Measurements from ENCODE around the gene SHLD1. TPM values are rescaled to one million over a fixed set of nuclear protein-coding genes. Genes with fewer than 3 reads are reported as not detected.

The SHLD1 gene
- total RNA-seq, 1 donor from 2014 or later, result 3.5 TPM

DNA sequence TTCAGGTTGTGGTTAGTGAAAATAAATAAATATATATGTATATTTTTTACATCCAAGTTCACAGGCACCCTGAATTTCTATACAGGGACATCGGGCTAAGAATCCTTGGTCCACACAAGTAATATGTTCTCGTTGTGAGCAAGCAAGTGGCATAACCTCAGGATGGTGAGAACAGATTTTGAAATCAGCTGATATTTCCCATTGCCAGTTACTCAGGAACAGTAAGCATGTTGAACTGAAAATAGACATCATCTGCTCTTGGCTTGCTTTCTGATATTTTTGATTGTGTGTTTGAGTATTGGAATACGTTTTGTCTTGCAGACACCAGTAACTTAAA is 112.5 kb downstream of the SHLD1 start:
- Histone ChIP-seq H3K9me3 (ENCODE audit: insufficient read depth, low read depth, low read length) (no peaks in the 10 kb centered on the region), H3K27me3 (ENCODE audit: insufficient read depth, low read length) (no peaks in the 10 kb centered on the region), H2AFZ (ENCODE audit: low read depth, low read length) (peak overlapping the region; percentile 55), H4K20me1 (ENCODE audit: insufficient read depth, low read length) (no peaks in the 10 kb centered on the region), H3K27ac (ENCODE audit: low read depth, low read length) (no peak overlapping the region), H3K4me1 (ENCODE audit: insufficient read depth, low read length) (peaks cover 26% of the 10 kb centered on the region), H3K36me3 (ENCODE audit: insufficient read depth, low read length) (no peaks in the 10 kb centered on the region), H3K79me2 (ENCODE audit: insufficient read depth, low read length) (no peaks in the 10 kb centered on the region), H3K4me2 (ENCODE audit: low read length) (peak overlapping the region; percentile 68), H3K4me3 (ENCODE audit: insufficient read depth, low read depth, low read length) (no peak overlapping the region), H3K9ac (ENCODE audit: low read length) (no peak overlapping the region)
- no peak overlapping the region for H3K4me3 Mint-ChIP-seq (ENCODE audit: unreplicated experiment)
- no peaks in the 10 kb centered on the region for H3K9me3 Mint-ChIP-seq (ENCODE audit: unreplicated experiment)
- H3K36me3 Mint-ChIP-seq (ENCODE audit: low read depth, unreplicated experiment), result no peaks in the 10 kb centered on the region
- DNase-seq (ENCODE audit: low read depth) (no peak), FAIRE-seq (no peak)
- H3K4me1 Mint-ChIP-seq (ENCODE audit: low read depth, unreplicated experiment), result peaks cover 10% of the 10 kb centered on the region
- H3K27ac Mint-ChIP-seq (ENCODE audit: unreplicated experiment), result no peak overlapping the region
- TF ChIP-seq EZH2 (IDR thresholded peaks at IDR 0.05; ENCODE audit: insufficient read depth, low read length), result no peak
- TF ChIP-seq, protein P1, sequence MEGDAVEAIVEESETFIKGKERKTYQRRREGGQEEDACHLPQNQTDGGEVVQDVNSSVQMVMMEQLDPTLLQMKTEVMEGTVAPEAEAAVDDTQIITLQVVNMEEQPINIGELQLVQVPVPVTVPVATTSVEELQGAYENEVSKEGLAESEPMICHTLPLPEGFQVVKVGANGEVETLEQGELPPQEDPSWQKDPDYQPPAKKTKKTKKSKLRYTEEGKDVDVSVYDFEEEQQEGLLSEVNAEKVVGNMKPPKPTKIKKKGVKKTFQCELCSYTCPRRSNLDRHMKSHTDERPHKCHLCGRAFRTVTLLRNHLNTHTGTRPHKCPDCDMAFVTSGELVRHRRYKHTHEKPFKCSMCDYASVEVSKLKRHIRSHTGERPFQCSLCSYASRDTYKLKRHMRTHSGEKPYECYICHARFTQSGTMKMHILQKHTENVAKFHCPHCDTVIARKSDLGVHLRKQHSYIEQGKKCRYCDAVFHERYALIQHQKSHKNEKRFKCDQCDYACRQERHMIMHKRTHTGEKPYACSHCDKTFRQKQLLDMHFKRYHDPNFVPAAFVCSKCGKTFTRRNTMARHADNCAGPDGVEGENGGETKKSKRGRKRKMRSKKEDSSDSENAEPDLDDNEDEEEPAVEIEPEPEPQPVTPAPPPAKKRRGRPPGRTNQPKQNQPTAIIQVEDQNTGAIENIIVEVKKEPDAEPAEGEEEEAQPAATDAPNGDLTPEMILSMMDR (IDR thresholded peaks at IDR 0.05; ENCODE audit: insufficient read depth, low read depth, low read length), result no peak
- H3K27me3 Mint-ChIP-seq (ENCODE audit: low read depth, unreplicated experiment), result no peaks in the 10 kb centered on the region

DNA sequence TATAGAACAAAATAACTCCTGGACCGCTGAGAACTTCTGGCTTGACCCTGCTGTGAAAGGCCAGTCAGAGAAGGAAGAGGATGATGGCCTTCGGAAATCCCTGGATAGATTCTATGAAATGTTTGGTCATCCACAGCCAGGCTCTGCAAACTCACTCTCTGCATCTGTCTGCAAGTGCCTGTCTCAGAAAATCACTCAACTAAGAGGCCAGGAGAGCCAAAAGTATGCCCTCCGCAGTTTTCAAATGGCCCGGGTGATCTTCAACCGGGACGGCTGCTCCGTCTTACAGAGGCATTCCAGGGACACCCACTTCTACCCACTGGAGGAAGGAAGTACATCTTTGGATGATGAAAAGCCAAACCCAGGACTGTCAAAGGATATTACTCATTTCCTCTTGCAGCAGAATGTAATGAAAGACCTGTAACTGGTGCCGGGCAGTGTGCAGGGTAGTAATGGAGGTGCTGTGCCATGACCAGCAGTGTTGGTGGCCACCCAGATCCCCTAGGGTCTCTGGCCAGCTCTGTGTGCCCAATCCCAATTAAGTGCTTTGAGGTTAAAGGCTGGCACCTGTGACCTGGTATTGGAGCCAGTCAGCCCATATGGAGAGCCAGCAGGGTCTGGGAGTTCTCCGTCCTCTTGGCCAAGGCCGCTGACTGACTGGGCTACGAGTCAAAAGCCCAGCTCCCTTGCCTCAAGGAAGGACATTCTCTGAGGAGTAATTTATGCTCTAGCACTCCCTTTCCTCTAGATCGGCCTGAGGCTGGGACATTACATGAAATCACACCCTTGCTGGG is 113.0 kb downstream of the SHLD1 start:
- peak; percentile 23 for FAIRE-seq
- no peaks in the 10 kb centered on the region for H3K27me3 ChIP-seq (ENCODE audit: insufficient read depth, low read length)
- peaks cover 26% of the 10 kb centered on the region for H3K4me1 ChIP-seq (ENCODE audit: insufficient read depth, low read length)
- Mint-ChIP-seq H3K4me1 (ENCODE audit: low read depth, unreplicated experiment) (peaks cover 10% of the 10 kb centered on the region), H3K36me3 (ENCODE audit: low read depth, unreplicated experiment) (no peaks in the 10 kb centered on the region), H3K27me3 (ENCODE audit: low read depth, unreplicated experiment) (no peaks in the 10 kb centered on the region), H3K9me3 (ENCODE audit: unreplicated experiment) (no peaks in the 10 kb centered on the region), H3K27ac (ENCODE audit: unreplicated experiment) (no peak overlapping the region), H3K4me3 (ENCODE audit: unreplicated experiment) (no peak overlapping the region)
- H4K20me1 ChIP-seq (ENCODE audit: insufficient read depth, low read length), result no peaks in the 10 kb centered on the region
- H3K9ac ChIP-seq (ENCODE audit: low read length), result no peak overlapping the region
- H3K4me3 ChIP-seq (ENCODE audit: insufficient read depth, low read depth, low read length), result no peak overlapping the region
- TF ChIP-seq EZH2 (IDR thresholded peaks at IDR 0.05; ENCODE audit: insufficient read depth, low read length), result no peak
- TF ChIP-seq, protein P1 (IDR thresholded peaks at IDR 0.05; ENCODE audit: insufficient read depth, low read depth, low read length), result no peak
- no peaks in the 10 kb centered on the region for H3K36me3 ChIP-seq (ENCODE audit: insufficient read depth, low read length)
- H3K9me3 ChIP-seq (ENCODE audit: insufficient read depth, low read depth, low read length), result no peaks in the 10 kb centered on the region
- H3K4me2 ChIP-seq (ENCODE audit: low read length), result peak overlapping the region; percentile 68
- peak overlapping the region; percentile 18 for H3K27ac ChIP-seq (ENCODE audit: low read depth, low read length)
- peak; percentile 77 for DNase-seq (ENCODE audit: low read depth)
- peak overlapping the region; percentile 55 for H2AFZ ChIP-seq (ENCODE audit: low read depth, low read length)
- H3K79me2 ChIP-seq (ENCODE audit: insufficient read depth, low read length), result no peaks in the 10 kb centered on the region

DNA sequence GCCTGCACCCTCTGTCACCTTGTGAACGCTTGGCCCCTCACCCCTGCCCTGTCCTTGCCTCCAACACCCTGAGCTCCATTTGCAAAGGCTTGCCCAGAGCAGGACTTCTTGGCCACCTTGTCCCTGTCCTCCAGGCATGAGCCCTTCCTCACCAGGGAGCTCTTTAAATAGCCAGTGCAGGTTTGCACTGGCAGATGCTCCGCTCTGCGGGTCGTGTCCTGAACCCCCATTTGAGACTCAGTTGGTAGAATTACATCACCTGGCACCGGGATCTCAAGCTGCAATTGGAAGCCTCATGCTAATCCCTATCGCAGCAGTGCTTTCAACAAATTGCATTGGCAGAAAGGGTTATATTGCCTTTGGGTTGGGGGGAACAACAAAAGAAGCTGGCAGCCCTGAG is 114.2 kb downstream of the SHLD1 start:
- H3K4me3 Mint-ChIP-seq (ENCODE audit: unreplicated experiment), result no peak overlapping the region
- no peak overlapping the region for H3K27ac ChIP-seq (ENCODE audit: low read depth, low read length)

More for the DNA sequence above, 114.2 kb downstream of the SHLD1 start:
- no peaks in the 10 kb centered on the region for H3K27me3 Mint-ChIP-seq (ENCODE audit: low read depth, unreplicated experiment)
- Histone ChIP-seq H3K36me3 (ENCODE audit: insufficient read depth, low read length) (no peaks in the 10 kb centered on the region), H3K4me3 (ENCODE audit: insufficient read depth, low read depth, low read length) (no peak overlapping the region), H3K4me1 (ENCODE audit: insufficient read depth, low read length) (peaks cover 26% of the 10 kb centered on the region), H2AFZ (ENCODE audit: low read depth, low read length) (no peak overlapping the region), H3K4me2 (ENCODE audit: low read length) (peak overlapping the region; percentile 30), H3K9ac (ENCODE audit: low read length) (no peak overlapping the region), H4K20me1 (ENCODE audit: insufficient read depth, low read length) (no peaks in the 10 kb centered on the region), H3K9me3 (ENCODE audit: insufficient read depth, low read depth, low read length) (no peaks in the 10 kb centered on the region), H3K27me3 (ENCODE audit: insufficient read depth, low read length) (no peaks in the 10 kb centered on the region), H3K79me2 (ENCODE audit: insufficient read depth, low read length) (no peaks in the 10 kb centered on the region)
- no peak for FAIRE-seq
- no peak overlapping the region for H3K27ac Mint-ChIP-seq (ENCODE audit: unreplicated experiment)
- H3K4me1 Mint-ChIP-seq (ENCODE audit: low read depth, unreplicated experiment), result peaks cover 10% of the 10 kb centered on the region
- TF ChIP-seq EZH2 (IDR thresholded peaks at IDR 0.05; ENCODE audit: insufficient read depth, low read length), result no peak
- TF ChIP-seq, protein P1 (IDR thresholded peaks at IDR 0.05; ENCODE audit: insufficient read depth, low read depth, low read length), result no peak
- DNase-seq (ENCODE audit: low read depth), result no peak
- H3K36me3 Mint-ChIP-seq (ENCODE audit: low read depth, unreplicated experiment), result no peaks in the 10 kb centered on the region
- no peaks in the 10 kb centered on the region for H3K9me3 Mint-ChIP-seq (ENCODE audit: unreplicated experiment)
